ENCODE results near the gene INTS1.

DNA sequence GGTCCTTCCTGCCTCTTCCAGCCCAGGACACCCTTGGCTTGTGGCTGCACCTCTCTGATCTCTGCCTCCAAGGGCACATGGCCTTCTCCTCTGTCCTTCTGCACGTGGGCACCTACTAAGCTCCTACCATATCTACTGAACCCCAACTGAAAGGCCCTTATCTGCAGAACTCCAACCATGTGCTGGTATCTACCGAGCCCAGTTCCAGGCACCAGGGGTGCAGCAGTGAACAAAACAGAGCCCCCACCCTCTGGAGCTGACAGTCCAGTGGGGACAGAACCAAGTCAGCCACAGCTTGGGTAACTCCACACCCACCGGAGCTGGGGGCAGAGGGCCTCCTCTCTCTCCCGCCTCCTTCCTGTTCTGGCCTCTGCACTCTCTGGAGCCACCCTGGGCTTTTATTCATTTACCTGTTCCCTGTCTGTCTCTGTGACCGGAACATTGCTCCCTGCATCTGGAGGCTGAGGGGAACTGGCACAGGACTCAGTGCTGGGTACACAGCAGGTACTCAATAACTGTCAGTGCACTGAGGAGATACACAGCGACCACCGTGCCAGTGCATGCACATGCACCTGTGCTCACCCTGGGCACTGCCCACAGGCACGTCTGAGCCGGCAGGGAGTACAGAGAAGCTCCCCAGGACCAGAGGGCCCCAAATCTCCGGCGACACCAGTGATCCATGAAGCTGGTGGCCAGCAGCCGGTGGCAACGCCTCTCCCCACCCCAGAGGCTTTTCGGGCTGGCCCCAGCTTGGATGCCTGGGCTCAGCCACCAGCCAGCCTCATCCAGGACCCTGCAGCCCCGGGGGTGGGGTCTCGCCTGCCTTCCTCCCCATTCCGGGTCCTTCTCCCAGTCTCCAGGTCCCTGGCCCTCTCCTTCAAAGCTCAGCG, 46.9 kb downstream of the INTS1 start:
- TF ChIP-seq, protein P1, sequence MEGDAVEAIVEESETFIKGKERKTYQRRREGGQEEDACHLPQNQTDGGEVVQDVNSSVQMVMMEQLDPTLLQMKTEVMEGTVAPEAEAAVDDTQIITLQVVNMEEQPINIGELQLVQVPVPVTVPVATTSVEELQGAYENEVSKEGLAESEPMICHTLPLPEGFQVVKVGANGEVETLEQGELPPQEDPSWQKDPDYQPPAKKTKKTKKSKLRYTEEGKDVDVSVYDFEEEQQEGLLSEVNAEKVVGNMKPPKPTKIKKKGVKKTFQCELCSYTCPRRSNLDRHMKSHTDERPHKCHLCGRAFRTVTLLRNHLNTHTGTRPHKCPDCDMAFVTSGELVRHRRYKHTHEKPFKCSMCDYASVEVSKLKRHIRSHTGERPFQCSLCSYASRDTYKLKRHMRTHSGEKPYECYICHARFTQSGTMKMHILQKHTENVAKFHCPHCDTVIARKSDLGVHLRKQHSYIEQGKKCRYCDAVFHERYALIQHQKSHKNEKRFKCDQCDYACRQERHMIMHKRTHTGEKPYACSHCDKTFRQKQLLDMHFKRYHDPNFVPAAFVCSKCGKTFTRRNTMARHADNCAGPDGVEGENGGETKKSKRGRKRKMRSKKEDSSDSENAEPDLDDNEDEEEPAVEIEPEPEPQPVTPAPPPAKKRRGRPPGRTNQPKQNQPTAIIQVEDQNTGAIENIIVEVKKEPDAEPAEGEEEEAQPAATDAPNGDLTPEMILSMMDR (IDR thresholded peaks at IDR 0.05) = no peak
- TF ChIP-seq POLR2A (IDR thresholded peaks at IDR 0.05) = no peak
